Left ventricle myocardium inferior (tissue), 1 donor: ENCODE results near the gene NUMBL. TPM values are rescaled to one million over a fixed set of nuclear protein-coding genes. Genes with fewer than 3 reads are reported as not detected.

Experiments used
- DNase-seq: peaks from one replicate; pipeline ENCODE4 v3.0.0-alpha.2; 2020
- H3K27ac ChIP-seq: fragments of 200-600 bp; replicated peaks from 2 replicates; pipeline ENCODE4 v1.8.0; 2021
- H3K27me3 ChIP-seq: fragments of 200-600 bp; 2 replicates; pipeline ENCODE4 v1.8.0; 2021; ENCODE audit warnings: low read depth
- H3K36me3 ChIP-seq: fragments of 200-600 bp; 2 replicates; pipeline ENCODE4 v1.8.0; 2021
- H3K4me1 ChIP-seq: fragments of 200-600 bp; 2 replicates; pipeline ENCODE4 v1.8.0; 2021
- H3K4me3 ChIP-seq: fragments of 200-600 bp; 2 replicates; pipeline ENCODE4 v1.8.0; 2021; ENCODE audit warnings: mild to moderate bottlenecking, moderate library complexity
- H3K9me3 ChIP-seq: fragments of 200-600 bp; replicated peaks from 2 replicates; pipeline ENCODE4 v1.8.0; 2021
- intact Hi-C: fragments of 100-400 bp; cut with micrococcal nuclease; formaldehyde crosslinking; loops from one replicate; pipeline ENCODE4 v1.11.0; 2022
- total RNA-seq: library from RNA; stranded (reverse); fragmentation: NEBNext Ultra II Directional; extraction: Animal tissue kit (Norgen Biotek cat#: 25700); gene quantifications from one replicate; pipeline ENCODE4 v1.2.1, GENCODE V29; 2021
- TF ChIP-seq, protein P1 (sequence below): fragments of 200-600 bp; IDR thresholded peaks from 2 replicates; pipeline ENCODE4 v1.8.0; 2021; ENCODE audit warnings: antibody characterized with exemption, mild to moderate bottlenecking, borderline replicate concordance
- donor health status: DM: no; HTN: yes; CAD: no; lungs with severe emphysema.

Gene NUMBL
- total RNA-seq, 1 donor from 2014 or later, result 14.7 TPM

- Histone ChIP-seq H3K36me3 (peaks cover 74% of the 10 kb centered on the region), H3K27ac (no peak overlapping the region), H3K4me3 (no peak overlapping the region), H3K4me1 (peaks cover 19% of the 10 kb centered on the region), H3K9me3 (no peaks in the 10 kb centered on the region), H3K27me3 (no peaks in the 10 kb centered on the region)
- intact Hi-C loops, result no loop called here
- no peak for DNase-seq
- TF ChIP-seq, protein P1, sequence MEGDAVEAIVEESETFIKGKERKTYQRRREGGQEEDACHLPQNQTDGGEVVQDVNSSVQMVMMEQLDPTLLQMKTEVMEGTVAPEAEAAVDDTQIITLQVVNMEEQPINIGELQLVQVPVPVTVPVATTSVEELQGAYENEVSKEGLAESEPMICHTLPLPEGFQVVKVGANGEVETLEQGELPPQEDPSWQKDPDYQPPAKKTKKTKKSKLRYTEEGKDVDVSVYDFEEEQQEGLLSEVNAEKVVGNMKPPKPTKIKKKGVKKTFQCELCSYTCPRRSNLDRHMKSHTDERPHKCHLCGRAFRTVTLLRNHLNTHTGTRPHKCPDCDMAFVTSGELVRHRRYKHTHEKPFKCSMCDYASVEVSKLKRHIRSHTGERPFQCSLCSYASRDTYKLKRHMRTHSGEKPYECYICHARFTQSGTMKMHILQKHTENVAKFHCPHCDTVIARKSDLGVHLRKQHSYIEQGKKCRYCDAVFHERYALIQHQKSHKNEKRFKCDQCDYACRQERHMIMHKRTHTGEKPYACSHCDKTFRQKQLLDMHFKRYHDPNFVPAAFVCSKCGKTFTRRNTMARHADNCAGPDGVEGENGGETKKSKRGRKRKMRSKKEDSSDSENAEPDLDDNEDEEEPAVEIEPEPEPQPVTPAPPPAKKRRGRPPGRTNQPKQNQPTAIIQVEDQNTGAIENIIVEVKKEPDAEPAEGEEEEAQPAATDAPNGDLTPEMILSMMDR, result no peak
Measured at GRCh38 chr19:40700083-40700482, 9.6 kb upstream of the NUMBL start.

- no peaks in the 10 kb centered on the region for H3K9me3 ChIP-seq
- H3K27ac ChIP-seq, result no peak overlapping the region
- H3K4me1 ChIP-seq, result no peaks in the 10 kb centered on the region
- H3K4me3 ChIP-seq, result no peak overlapping the region
- H3K36me3 ChIP-seq, result peaks cover 63% of the 10 kb centered on the region
- intact Hi-C loops, result no loop called here
- DNase-seq, result no peak
- TF ChIP-seq, protein P1, result no peak
- H3K27me3 ChIP-seq, result no peaks in the 10 kb centered on the region
Measured at GRCh38 chr19:40697007-40697406, 6.6 kb upstream of the NUMBL start.

GRCh38 chr19:40695881-40696280 is 5.4 kb upstream of the NUMBL start:
- DNase-seq, result no peak
- intact Hi-C loops, result no loop called here
- Histone ChIP-seq H3K27ac (no peak overlapping the region), H3K4me3 (no peak overlapping the region), H3K4me1 (peaks cover 9% of the 10 kb centered on the region), H3K9me3 (no peaks in the 10 kb centered on the region), H3K36me3 (peaks cover 55% of the 10 kb centered on the region), H3K27me3 (no peaks in the 10 kb centered on the region)
- TF ChIP-seq, protein P1, result no peak

- TF ChIP-seq, protein P1, result no peak
- DNase-seq, result no peak
- Histone ChIP-seq H3K4me3 (no peak overlapping the region), H3K9me3 (no peaks in the 10 kb centered on the region), H3K36me3 (peaks cover 42% of the 10 kb centered on the region), H3K27me3 (no peaks in the 10 kb centered on the region), H3K4me1 (peaks cover 27% of the 10 kb centered on the region), H3K27ac (no peak overlapping the region)
- intact Hi-C loops, result no loop called here
Measured at GRCh38 chr19:40693896-40694295, 3.4 kb upstream of the NUMBL start.

DNA sequence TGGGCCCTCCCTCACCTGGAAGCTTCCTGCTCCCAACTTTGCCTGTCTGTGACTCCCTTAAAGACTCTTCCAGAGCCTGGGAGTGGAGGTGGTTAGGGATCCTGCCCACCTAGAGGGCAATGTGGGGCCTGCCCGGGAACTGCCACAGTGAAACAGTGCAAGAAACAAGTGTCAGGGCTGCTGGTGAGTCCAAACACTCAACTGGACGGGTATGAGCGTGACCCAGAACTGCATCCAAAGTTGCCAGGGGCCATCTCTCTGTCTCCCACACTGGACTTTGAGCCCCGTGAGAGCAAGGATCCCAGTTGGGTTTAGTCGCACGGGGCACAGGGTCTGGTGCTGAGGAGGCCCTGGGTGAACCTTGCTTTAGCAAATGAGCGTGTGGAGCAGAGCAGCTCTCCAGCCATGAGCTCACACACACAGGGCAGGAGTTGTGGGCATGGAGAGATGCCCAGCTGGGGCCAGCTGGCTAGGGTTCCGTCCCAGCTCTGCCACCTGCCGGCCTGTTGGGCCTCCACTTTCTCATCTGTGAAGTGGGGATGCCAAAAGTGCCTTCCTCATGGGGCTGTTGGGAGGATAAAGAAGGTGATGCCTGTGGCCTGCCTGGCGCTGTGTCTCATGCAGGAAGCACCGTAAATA is 2.8 kb upstream of the NUMBL start:
- TF ChIP-seq, protein P1, result no peak
- Histone ChIP-seq H3K9me3 (no peaks in the 10 kb centered on the region), H3K4me3 (no peak overlapping the region), H3K4me1 (peaks cover 33% of the 10 kb centered on the region), H3K27me3 (no peaks in the 10 kb centered on the region), H3K27ac (no peak overlapping the region), H3K36me3 (peaks cover 42% of the 10 kb centered on the region)
- intact Hi-C loops, result no loop called here
- DNase-seq, result no peak
